K562 (cell line): ENCODE results near the gene ATXN1. TPM values are rescaled to one million over a fixed set of nuclear protein-coding genes. Genes with fewer than 3 reads are reported as not detected.

Experiments used
- CBFB ChIP-seq: sonication (generic); formaldehyde crosslinking; IDR thresholded peaks from 2 replicates; pipeline ENCODE4 v1.4.0; 2020; ENCODE audit warnings: mild to moderate bottlenecking, missing genetic modification reagents
- CEBPZ ChIP-seq: fragments of 150-350 bp; IDR thresholded peaks from 2 replicates; pipeline ENCODE4 v1.6.1; 2014; ENCODE audit warnings: low read depth, mild to moderate bottlenecking, low read length, borderline replicate concordance
- GATAD2A ChIP-seq: fragments of 450-650 bp; IDR thresholded peaks from 2 replicates; pipeline ENCODE4 v1.6.1; 2017
- GTF2E2 ChIP-seq: fragments of 200-800 bp; sonication (Bioruptor generic); IDR thresholded peaks from 2 replicates; pipeline ENCODE4 v1.6.1; 2016; ENCODE audit warnings: missing genetic modification characterization, missing compliant biosample characterization
- HMG20A ChIP-seq: fragments of 450-650 bp; formaldehyde crosslinking; conservative IDR thresholded peaks from 2 replicates; pipeline ENCODE4 v1.4.0; 2020; ENCODE audit warnings: mild to moderate bottlenecking, mixed read lengths
- KAT7 ChIP-seq: sonication (generic); formaldehyde crosslinking; IDR thresholded peaks from 2 replicates; pipeline ENCODE4 v1.8.0; 2022; ENCODE audit warnings: missing genetic modification reagents, mild to moderate bottlenecking, borderline replicate concordance
- MAFF ChIP-seq: IDR thresholded peaks from 2 replicates; pipeline ENCODE4 v1.6.1; 2012; ENCODE audit warnings: low read length, improper control_type of control experiment
- MAFK ChIP-seq: IDR thresholded peaks from 2 replicates; pipeline ENCODE4 v1.6.1; 2011; ENCODE audit warnings: low read length, improper control_type of control experiment
- MAZ ChIP-seq, 2 experiments: fragments of 450-650 bp in 1 of 2; sonication (generic) in 1 of 2; formaldehyde crosslinking; IDR thresholded peaks in 1 of 2; conservative IDR thresholded peaks in 1 of 2; 2 replicates each; pipeline versions ENCODE4 v1.4.0 to v1.5.0; 2020; ENCODE audit warnings: mild to moderate bottlenecking in 1 of 2, missing genetic modification reagents in 1 of 2
- NFYB ChIP-seq: IDR thresholded peaks from 2 replicates; pipeline ENCODE4 v1.6.1; 2011; ENCODE audit warnings: mild to moderate bottlenecking, moderate library complexity; ENCODE audit not compliant: insufficient read length; ENCODE audit errors: extremely low read depth
- PHB2 ChIP-seq: fragments of 450-650 bp; IDR thresholded peaks from 2 replicates; pipeline ENCODE4 v1.6.1; 2017; ENCODE audit warnings: low read depth
- PHF8 ChIP-seq: fragments of 200-600 bp; sonication (generic); IDR thresholded peaks from 2 replicates; pipeline ENCODE4 v1.6.1; 2012; ENCODE audit warnings: mixed run types, mild to moderate bottlenecking, inconsistent platforms, low read length, moderate library complexity, borderline replicate concordance
- PML ChIP-seq: IDR thresholded peaks from 2 replicates; pipeline ENCODE4 v1.6.1; 2012; ENCODE audit warnings: low read length, inconsistent platforms
- RBM17 ChIP-seq: fragments of 200-400 bp; formaldehyde crosslinking; IDR thresholded peaks from 2 replicates; pipeline ENCODE4 v1.6.1; 2017; ENCODE audit warnings: low read depth, mild to moderate bottlenecking, low read length, borderline replicate concordance
- SIN3A ChIP-seq, 2 experiments: fragments of 150-350 bp in 1 of 2; IDR thresholded peaks; 2 replicates each; pipeline ENCODE4 v1.6.1; 2011 to 2016; ENCODE audit warnings: borderline replicate concordance in 2 of 2, low read depth in 2 of 2, low read length in 2 of 2, mild to moderate bottlenecking in 2 of 2, moderate library complexity in 2 of 2; ENCODE audit not compliant: control insufficient read depth in 1 of 2
- ZBTB1 ChIP-seq: sonication (generic); formaldehyde crosslinking; IDR thresholded peaks from 2 replicates; pipeline ENCODE4 v1.8.1; 2023; ENCODE audit warnings: missing genetic modification reagents, low read depth, mild to moderate bottlenecking, borderline replicate concordance
- ZNF583 ChIP-seq: fragments of 250-450 bp; sonication (Bioruptor Pico); IDR thresholded peaks from 2 replicates; pipeline ENCODE4 v1.4.0; 2020
- ZNF780A ChIP-seq: fragments of 250-450 bp; sonication (Bioruptor Pico); IDR thresholded peaks from 2 replicates; pipeline ENCODE4 v1.5.0; 2021; ENCODE audit warnings: mild to moderate bottlenecking
- ZNF830 ChIP-seq: fragments of 250-450 bp; sonication (Bioruptor Pico); IDR thresholded peaks from 2 replicates; pipeline ENCODE4 v1.5.0; 2021; ENCODE audit warnings: mild to moderate bottlenecking
- ZSCAN32 ChIP-seq: fragments of 450-650 bp; formaldehyde crosslinking; IDR thresholded peaks from 2 replicates; pipeline ENCODE4 v1.4.0; 2020; ENCODE audit warnings: mild to moderate bottlenecking, moderate library complexity
- polyA plus RNA-seq, 8 experiments: library from polyadenylated mRNA; depleted of rRNA in 4 of 8; stranded (reverse) in 5 of 8; unstranded in 3 of 8; fragments of >200 nt; fragmentation: Nextera tagmentation in 2 of 8; fragmentation: Illumina TruSeq in 1 of 8; extraction: Ambion mirVana in 2 of 8; extraction: Trizol in 1 of 8; gene quantifications; 2 replicates each; pipeline versions ENCODE4 v1.2.1 to v1.2.3, GENCODE V29; 2011 to 2014; ENCODE audit warnings: inconsistent platforms in 1 of 8, missing spikeins in 1 of 8
- total RNA-seq, 7 experiments: library from RNA; depleted of rRNA in 6 of 7; stranded (reverse); fragments of >200 nt in 6 of 7; fragmentation: Illumina TruSeq in 2 of 7; extraction: Trizol in 2 of 7; gene quantifications; 2 replicates each; pipeline versions ENCODE4 v1.2.1 to v1.2.3, GENCODE V29; 2011 to 2021; ENCODE audit warnings: low replicate concordance in 1 of 7
- TF ChIP-seq, protein P1 (sequence below), 3 experiments: fragments of 200-800 bp in 1 of 3; sonication (Bioruptor generic) in 1 of 3; sonication (generic) in 1 of 3; formaldehyde crosslinking in 1 of 3; IDR thresholded peaks; 2 replicates each; pipeline versions ENCODE4 v1.6.1 to v1.8.0; 2016 to 2022; ENCODE audit warnings: mild to moderate bottlenecking in 2 of 3, missing compliant biosample characterization in 2 of 3, missing genetic modification characterization in 2 of 3, missing genetic modification reagents in 1 of 3
- TF ChIP-seq, protein P2 (sequence below): fragments of 250-450 bp; sonication (Bioruptor Pico); IDR thresholded peaks from 2 replicates; pipeline ENCODE4 v1.8.0; 2022; ENCODE audit warnings: inconsistent platforms, mild to moderate bottlenecking, moderate library complexity, borderline replicate concordance

ATXN1 gene
- total and polyA plus RNA-seq, 9 of the 15 experiments (the other 6 are each of a cell fraction or from before 2014, with no cell fraction given) = under 0.01 to 1.2 (median 0.58) TPM

- TF ChIP-seq ZSCAN32 (CRISPR knock-in tag) = no peak
- TF ChIP-seq ZBTB1 (CRISPR knock-in tag) = peak; percentile 6; the same call in 1 of the 2 replicates
- TF ChIP-seq, protein P1, sequence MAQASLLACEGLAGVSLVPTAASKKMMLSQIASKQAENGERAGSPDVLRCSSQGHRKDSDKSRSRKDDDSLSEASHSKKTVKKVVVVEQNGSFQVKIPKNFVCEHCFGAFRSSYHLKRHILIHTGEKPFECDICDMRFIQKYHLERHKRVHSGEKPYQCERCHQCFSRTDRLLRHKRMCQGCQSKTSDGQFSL (CRISPR knock-in tag; IDR thresholded peaks at IDR 0.05) = no peak; the same call in 1 of the 2 replicates
- TF ChIP-seq, protein P1 (tag; IDR thresholded peaks at IDR 0.05) = peak in 1 of 2 experiments; percentile 1; a peak in 1 of 4 replicates
- TF ChIP-seq MAFF = no peak
- TF ChIP-seq HMG20A (CRISPR knock-in tag) = no peak
- no peak for TF ChIP-seq RBM17
- no peak for TF ChIP-seq ZNF583
- TF ChIP-seq CEBPZ = no peak
- no peak for TF ChIP-seq KAT7 (CRISPR knock-in tag)
- TF ChIP-seq ZNF830 (CRISPR knock-in tag) = no peak
- TF ChIP-seq SIN3A (IDR thresholded peaks at IDR 0.05; ENCODE audit: borderline replicate concordance in 2 of 2, control insufficient read depth in 1 of 2, low read depth in 2 of 2, low read length in 2 of 2) = no peak; a peak in 1 of 4 replicates
- TF ChIP-seq ZNF780A = 0 out of 2 replicates have a peak, but pooled peaks have one; percentile 14
- TF ChIP-seq CBFB (CRISPR knock-in tag) = no peak
- no peak for TF ChIP-seq GTF2E2 (tag)
- TF ChIP-seq MAFK = no peak
- TF ChIP-seq PML = no peak
- TF ChIP-seq, protein P2, sequence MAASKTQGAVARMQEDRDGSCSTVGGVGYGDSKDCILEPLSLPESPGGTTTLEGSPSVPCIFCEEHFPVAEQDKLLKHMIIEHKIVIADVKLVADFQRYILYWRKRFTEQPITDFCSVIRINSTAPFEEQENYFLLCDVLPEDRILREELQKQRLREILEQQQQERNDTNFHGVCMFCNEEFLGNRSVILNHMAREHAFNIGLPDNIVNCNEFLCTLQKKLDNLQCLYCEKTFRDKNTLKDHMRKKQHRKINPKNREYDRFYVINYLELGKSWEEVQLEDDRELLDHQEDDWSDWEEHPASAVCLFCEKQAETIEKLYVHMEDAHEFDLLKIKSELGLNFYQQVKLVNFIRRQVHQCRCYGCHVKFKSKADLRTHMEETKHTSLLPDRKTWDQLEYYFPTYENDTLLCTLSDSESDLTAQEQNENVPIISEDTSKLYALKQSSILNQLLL (CRISPR knock-in tag) = no peak
- no peak; a peak in 1 of 4 replicates for TF ChIP-seq MAZ (CRISPR knock-in tag; conservative IDR thresholded peaks at IDR 0.05 in 1 of 2, IDR thresholded peaks at IDR 0.05 in 1 of 2)
- peak; percentile 26; the same call in 1 of the 2 replicates for TF ChIP-seq PHF8
- no peak for TF ChIP-seq PHB2
- TF ChIP-seq NFYB = no peak
- TF ChIP-seq GATAD2A = no peak
Measured at GRCh38 chr6:16760516-16761470, at the start of gene ATXN1 (continued).
